ENCODE measurements around the gene EIF2B5. TPM values are rescaled to one million over a fixed set of nuclear protein-coding genes. Genes with fewer than 3 reads are reported as not detected.
A peak's percentile ranks its signal among the peaks of the same experiment; 100 is the strongest.

Gene EIF2B5
- total and polyA plus RNA-seq, 12 donors, result 19.1 to 56.1 (median 41.5) TPM

- DNase-seq, result no peak
- Histone ChIP-seq H3K27me3 (no peaks in the 10 kb centered on the region), H3K9me3 (replicated peaks in 1 of 3) (no peaks in the 10 kb centered on the region), H3K4me1 (replicated peaks in 1 of 2) (no peaks in the 10 kb centered on the region), H3K36me3 (replicated peaks in 1 of 2) (peaks cover 0 to 84% of the 10 kb centered on the region in 2 donors), H3K4me3 (no peak overlapping the region), H3K27ac (no peak overlapping the region)
- WGBS, 4 donors, result 75 to 86% (median 81%) methylated on average over 9 of the region's 9 CpGs
- intact Hi-C loops (cut with DNase I), result no loop called here
- no peak for TF ChIP-seq CTCF (IDR thresholded peaks at IDR 0.05)
- no peak for TF ChIP-seq POLR2A (IDR thresholded peaks at IDR 0.05)
Measured at GRCh38 chr3:184168363-184169120, 33.4 kb downstream of the EIF2B5 start.

GRCh38 chr3:184169896-184170875 lies 35.0 kb downstream of the EIF2B5 start:
- no peaks in the 10 kb centered on the region for H3K27me3 ChIP-seq
- intact Hi-C loops (cut with DNase I), result no loop called here
- H3K4me1 ChIP-seq (replicated peaks in 1 of 2), result peaks cover 0 to 6% of the 10 kb centered on the region in 2 donors
- H3K27ac ChIP-seq, result no peak overlapping the region
- peaks cover 0 to 68% of the 10 kb centered on the region in 2 donors for H3K36me3 ChIP-seq (replicated peaks in 1 of 2)
- H3K4me3 ChIP-seq, result no peak overlapping the region
- TF ChIP-seq POLR2A (IDR thresholded peaks at IDR 0.05), result no peak
- no peaks in the 10 kb centered on the region for H3K9me3 ChIP-seq (replicated peaks in 1 of 3)
- 91 to 93% (median 92%) methylated on average over 35 to 66 of the region's 66 CpGs for WGBS, 4 donors
- DNase-seq, result no peak

GRCh38 chr3:184171562-184171961 lies 36.4 kb downstream of the EIF2B5 start:
- Histone ChIP-seq H3K9me3 (replicated peaks in 1 of 3) (no peaks in the 10 kb centered on the region), H3K4me3 (no peak overlapping the region), H3K4me1 (replicated peaks in 1 of 2) (peaks cover 12 to 17% of the 10 kb centered on the region in 2 donors), H3K27me3 (no peaks in the 10 kb centered on the region), H3K27ac (no peak overlapping the region), H3K36me3 (replicated peaks in 1 of 2) (peaks cover 0 to 54% of the 10 kb centered on the region in 2 donors)
- TF ChIP-seq POLR2A (IDR thresholded peaks at IDR 0.05), result no peak
- TF ChIP-seq CTCF (IDR thresholded peaks at IDR 0.05), result no peak
- peak in 1 of 7 donors; percentile 10 for DNase-seq
- intact Hi-C loops (cut with DNase I), result no loop called here
- WGBS, 4 donors, result 72 to 92% (median 77%) methylated on average over 2 to 9 of the region's 9 CpGs

GRCh38 chr3:184172681-184173373 lies 37.7 kb downstream of the EIF2B5 start:
- intact Hi-C loops (cut with DNase I), result no loop called here
- H3K27ac ChIP-seq, result peak overlapping the region in 1 of 5 donors; percentile 49

More at GRCh38 chr3:184172681-184173373, 37.7 kb downstream of the EIF2B5 start:
- Histone ChIP-seq H3K4me3 (no peak overlapping the region), H3K27me3 (no peaks in the 10 kb centered on the region), H3K4me1 (replicated peaks in 1 of 2) (peaks cover 24 to 29% of the 10 kb centered on the region in 2 donors), H3K36me3 (replicated peaks in 1 of 2) (peaks cover 0 to 52% of the 10 kb centered on the region in 2 donors), H3K9me3 (replicated peaks in 1 of 3) (no peaks in the 10 kb centered on the region)
- TF ChIP-seq POLR2A (IDR thresholded peaks at IDR 0.05), result no peak
- WGBS, 4 donors, result 76 to 80% (median 79%) methylated on average over 5 of the region's 5 CpGs
- DNase-seq, result peak in 1 of 7 donors; percentile 59

All from adrenal gland (tissue), 12 donors.